ENCODE data around the gene RPS6KB2.

DNA sequence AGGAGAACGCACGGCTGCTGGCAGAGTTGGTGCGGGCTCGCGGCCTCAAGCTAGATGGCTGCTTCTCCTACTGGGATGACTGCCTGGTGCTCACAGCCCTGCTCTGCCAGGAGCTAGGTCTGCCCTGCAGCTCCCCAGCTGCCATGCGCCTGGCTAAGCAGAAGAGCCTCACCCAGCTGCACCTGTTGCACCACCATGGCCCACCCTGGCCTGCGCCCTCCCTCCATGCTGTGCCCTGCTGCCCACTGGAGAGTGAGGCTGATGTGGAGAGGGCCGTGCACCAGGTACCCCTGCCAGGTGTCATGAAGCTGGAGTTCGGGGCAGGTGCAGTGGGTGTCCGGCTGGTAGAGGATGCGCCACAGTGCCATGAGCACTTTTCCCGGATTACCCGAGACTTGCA is 4.8 kb upstream of the RPS6KB2 start:
- no peak for TF ChIP-seq EP300 (IDR thresholded peaks at IDR 0.05; ENCODE audit: low read depth)
- TF ChIP-seq POLR2A (IDR thresholded peaks at IDR 0.05), result no peak
- no peak for TF ChIP-seq POLR2AphosphoS5 (IDR thresholded peaks at IDR 0.05)
- no peak for TF ChIP-seq CTCF (IDR thresholded peaks at IDR 0.05)
